ENCODE measurements around the gene DPH7. TPM values are rescaled to one million over a fixed set of nuclear protein-coding genes. Genes with fewer than 3 reads are reported as not detected.
"Not testable (repeated sequence)": the region's sequence is repeated elsewhere in the genome, so short reads cannot be mapped to it uniquely, and the experiment has no call there.

Gene DPH7
- polyA plus RNA-seq, 2 of the 4 experiments (the other 2 are of a cell fraction): 26.7 to 35.2 TPM

GRCh38 chr9:137520614-137521404, 57.9 kb downstream of the DPH7 start (continued):
- TF ChIP-seq ZNF302 (CRISPR knock-in tag; IDR thresholded peaks at IDR 0.05): no peak

DNA sequence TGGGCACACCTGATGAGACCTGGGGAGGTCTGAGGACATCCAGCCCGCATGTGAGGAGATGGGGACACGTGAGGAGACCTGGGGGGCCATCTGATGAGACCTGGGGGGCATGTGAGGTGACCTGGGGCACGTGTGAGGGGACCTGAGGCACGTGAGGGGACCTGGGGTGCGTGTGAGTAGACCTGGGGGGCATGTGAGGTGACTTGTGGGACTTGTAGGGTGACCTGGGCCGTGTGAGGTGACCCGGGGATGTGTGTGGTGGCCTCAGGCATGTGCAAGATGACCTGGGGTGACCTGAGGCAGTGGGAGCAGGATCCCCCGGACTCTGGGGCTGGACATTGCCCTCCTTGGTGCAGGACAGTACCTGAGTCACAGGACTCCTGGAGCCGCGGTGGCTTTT, 59.2 kb downstream of the DPH7 start:
- H3K27ac ChIP-seq: no peak overlapping the region
- no peak for DNase-seq (ENCODE audit: low read depth in 1 of 2, low spot score in 1 of 2)
- POLR2A ChIA-PET: no interaction called here
- TF ChIP-seq ZFP36 (IDR thresholded peaks at IDR 0.05; ENCODE audit: borderline replicate concordance, partially characterized antibody): no peak
- TF ChIP-seq RAD21 (conservative IDR thresholded peaks at IDR 0.05 in 1 of 2, IDR thresholded peaks at IDR 0.05 in 1 of 2): no peak
- TF ChIP-seq CEBPB (IDR thresholded peaks at IDR 0.05): no peak
- TF ChIP-seq FOSB (CRISPR knock-in tag; IDR thresholded peaks at IDR 0.05): no peak
- TF ChIP-seq ZSCAN20 (CRISPR knock-in tag; IDR thresholded peaks at IDR 0.05): no peak
- TF ChIP-seq, protein P1, sequence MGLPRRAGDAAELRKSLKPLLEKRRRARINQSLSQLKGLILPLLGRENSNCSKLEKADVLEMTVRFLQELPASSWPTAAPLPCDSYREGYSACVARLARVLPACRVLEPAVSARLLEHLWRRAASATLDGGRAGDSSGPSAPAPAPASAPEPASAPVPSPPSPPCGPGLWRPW (IDR thresholded peaks at IDR 0.05): no peak
- no peak for TF ChIP-seq ZC3H11A (IDR thresholded peaks at IDR 0.05)
- TF ChIP-seq KDM1A (IDR thresholded peaks at IDR 0.05; ENCODE audit: low read depth): no peak
- no peak for TF ChIP-seq KDM5A (IDR thresholded peaks at IDR 0.05)
- no peak for TF ChIP-seq NPAS2 (CRISPR knock-in tag; IDR thresholded peaks at IDR 0.05; ENCODE audit: borderline replicate concordance)
- TF ChIP-seq, protein P2, sequence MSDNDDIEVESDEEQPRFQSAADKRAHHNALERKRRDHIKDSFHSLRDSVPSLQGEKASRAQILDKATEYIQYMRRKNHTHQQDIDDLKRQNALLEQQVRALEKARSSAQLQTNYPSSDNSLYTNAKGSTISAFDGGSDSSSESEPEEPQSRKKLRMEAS (IDR thresholded peaks at IDR 0.05): no peak
- TF ChIP-seq, protein P3, sequence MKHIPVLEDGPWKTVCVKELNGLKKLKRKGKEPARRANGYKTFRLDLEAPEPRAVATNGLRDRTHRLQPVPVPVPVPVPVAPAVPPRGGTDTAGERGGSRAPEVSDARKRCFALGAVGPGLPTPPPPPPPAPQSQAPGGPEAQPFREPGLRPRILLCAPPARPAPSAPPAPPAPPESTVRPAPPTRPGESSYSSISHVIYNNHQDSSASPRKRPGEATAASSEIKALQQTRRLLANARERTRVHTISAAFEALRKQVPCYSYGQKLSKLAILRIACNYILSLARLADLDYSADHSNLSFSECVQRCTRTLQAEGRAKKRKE (CRISPR knock-in tag; IDR thresholded peaks at IDR 0.05; ENCODE audit: low read depth): no peak
- TF ChIP-seq HEYL (CRISPR knock-in tag; IDR thresholded peaks at IDR 0.05): no peak
- TF ChIP-seq RFX5 (IDR thresholded peaks at IDR 0.05): no peak
- TF ChIP-seq MAFK (IDR thresholded peaks at IDR 0.05; ENCODE audit: partially characterized antibody): no peak
- no peak for TF ChIP-seq RARB (CRISPR knock-in tag; IDR thresholded peaks at IDR 0.05)
- TF ChIP-seq, protein P4, sequence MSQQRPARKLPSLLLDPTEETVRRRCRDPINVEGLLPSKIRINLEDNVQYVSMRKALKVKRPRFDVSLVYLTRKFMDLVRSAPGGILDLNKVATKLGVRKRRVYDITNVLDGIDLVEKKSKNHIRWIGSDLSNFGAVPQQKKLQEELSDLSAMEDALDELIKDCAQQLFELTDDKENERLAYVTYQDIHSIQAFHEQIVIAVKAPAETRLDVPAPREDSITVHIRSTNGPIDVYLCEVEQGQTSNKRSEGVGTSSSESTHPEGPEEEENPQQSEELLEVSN (IDR thresholded peaks at IDR 0.05; ENCODE audit: borderline replicate concordance, low read depth): no peak
- no peak for TF ChIP-seq HOXB13 (CRISPR knock-in tag; IDR thresholded peaks at IDR 0.05; ENCODE audit: low read depth)
- CTCF ChIA-PET: interaction anchor here (1.4 kb wide), 1 partner anchor 13 kb away, joined by 5 read pairs; no protein-coding TSS in a partner anchor
- 69% methylated on average over 9 of the region's 10 CpGs for WGBS (ENCODE audit: missing lambda C conversion rate)
- ATAC-seq: no peak
- no peak overlapping the region for H3K4me3 ChIP-seq
- no peak for FAIRE-seq
- H3K4me2 ChIP-seq: no peak overlapping the region
- H3K9me3 ChIP-seq: no peaks in the 10 kb centered on the region
- no peaks in the 10 kb centered on the region for H3K4me1 ChIP-seq

GRCh38 chr9:137518661-137519459, 59.9 kb downstream of the DPH7 start:
- H3K4me1 ChIP-seq; H3K27ac ChIP-seq; CTCF ChIA-PET; DNase-seq (ENCODE audit: low read depth in 1 of 2, low spot score in 1 of 2); H3K4me2 ChIP-seq; H3K4me3 ChIP-seq; ATAC-seq; H3K9me3 ChIP-seq; FAIRE-seq; POLR2A ChIA-PET: not testable (repeated sequence)
- WGBS (ENCODE audit: missing lambda C conversion rate): 91% methylated on average over 13 of the region's 13 CpGs

All from A549 (cell line).